ENCODE results near the gene ZNF683.
"Not testable (repeated sequence)": the region's sequence is repeated elsewhere in the genome, so short reads cannot be mapped to it uniquely, and the experiment has no call there.

The ZNF683 gene

DNA sequence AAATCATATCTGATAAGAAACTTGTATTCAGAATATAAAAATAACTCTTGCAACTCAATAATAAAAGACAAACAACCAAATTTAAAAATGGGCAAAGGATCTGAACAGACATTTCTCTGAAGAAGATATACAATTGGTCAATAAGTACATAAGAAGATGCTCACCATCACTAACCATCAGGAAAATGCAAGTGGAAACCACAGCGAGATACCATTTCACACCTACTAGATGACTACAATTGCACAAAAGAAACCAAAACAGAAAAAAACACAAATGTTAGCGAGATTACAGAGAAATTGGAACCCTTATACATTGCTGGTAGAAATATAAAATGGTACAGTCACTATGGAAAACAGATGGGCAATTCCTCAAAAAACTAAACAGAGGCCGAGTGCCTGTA is 11.5 kb upstream of the ZNF683 start:
- DNase-seq, result no peak

DNA sequence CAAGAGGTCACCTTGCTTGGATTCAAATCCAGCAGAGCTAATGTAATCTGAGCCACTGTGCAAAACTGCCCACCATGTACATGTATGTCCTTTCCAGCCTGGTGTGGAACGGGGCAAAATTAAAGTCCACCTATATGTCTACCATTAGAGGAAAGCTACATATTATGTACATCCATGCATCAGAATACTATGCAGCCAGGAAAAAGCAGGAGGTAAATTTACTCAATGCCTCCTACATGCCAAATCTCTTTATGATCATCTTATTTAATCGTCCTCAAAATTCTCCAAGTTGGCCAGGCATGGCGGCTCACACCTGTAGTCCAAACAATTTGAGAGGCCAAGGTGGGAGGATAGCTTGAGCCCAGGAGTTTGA is 6.3 kb upstream of the ZNF683 start:
- DNase-seq, result no peak

DNA sequence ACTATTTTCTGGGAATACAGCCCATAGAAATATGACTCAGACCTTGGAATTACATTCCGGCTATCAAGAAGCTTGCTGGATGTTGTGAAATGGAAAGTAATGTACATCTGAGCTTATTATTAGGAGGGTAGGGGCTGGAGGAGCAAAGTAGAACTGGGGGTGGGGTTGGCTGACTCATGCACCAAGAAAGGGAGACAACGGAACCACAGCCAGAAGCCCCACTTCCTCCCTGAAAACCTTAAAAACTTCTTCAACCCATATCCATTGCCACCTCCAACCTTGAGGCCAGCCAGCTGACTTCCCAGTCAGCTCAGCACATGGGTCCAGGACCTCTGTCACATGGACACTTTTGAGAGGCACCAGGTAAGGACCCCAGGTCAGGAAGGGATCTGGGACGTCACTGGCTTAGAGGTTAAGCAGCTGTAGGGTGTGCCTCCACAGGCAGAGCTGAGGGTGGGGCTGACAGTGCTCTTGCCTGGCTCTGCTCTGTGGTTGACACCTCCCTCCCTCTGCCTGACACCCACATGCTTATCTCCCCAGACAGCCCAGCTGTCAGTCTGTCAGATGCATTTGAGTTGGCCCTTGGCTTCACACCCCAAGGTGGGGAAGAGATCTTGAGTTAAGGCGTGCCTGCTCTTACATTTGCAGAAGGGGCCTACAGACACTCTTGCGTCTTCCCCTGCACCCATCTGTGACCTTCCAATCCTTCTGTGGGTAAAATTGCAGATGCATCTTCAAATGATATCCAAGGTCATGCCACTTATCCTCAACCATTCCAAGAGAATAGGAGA is 5.7 kb upstream of the ZNF683 start:
- peak; percentile 90 for DNase-seq

DNA sequence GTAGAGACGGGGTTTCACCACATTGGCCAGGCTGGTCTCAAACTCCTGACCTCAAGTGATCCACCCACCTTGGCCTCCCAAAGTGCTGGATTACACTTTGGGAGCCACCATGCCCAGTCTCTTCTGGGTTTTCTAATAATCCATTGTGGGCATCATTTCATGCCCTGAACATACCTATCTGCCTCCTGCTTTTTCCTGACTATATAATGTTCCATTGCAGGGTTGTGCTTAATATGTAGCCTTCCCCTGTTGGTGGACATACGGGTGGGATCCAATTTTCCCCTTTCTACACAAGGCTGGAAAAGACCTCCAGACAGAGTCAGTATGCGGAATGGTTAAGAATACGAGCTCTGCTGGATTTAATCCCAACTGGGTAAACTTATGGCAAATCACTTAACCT is 3.5 kb upstream of the ZNF683 start:
- DNase-seq, result no peak

DNA sequence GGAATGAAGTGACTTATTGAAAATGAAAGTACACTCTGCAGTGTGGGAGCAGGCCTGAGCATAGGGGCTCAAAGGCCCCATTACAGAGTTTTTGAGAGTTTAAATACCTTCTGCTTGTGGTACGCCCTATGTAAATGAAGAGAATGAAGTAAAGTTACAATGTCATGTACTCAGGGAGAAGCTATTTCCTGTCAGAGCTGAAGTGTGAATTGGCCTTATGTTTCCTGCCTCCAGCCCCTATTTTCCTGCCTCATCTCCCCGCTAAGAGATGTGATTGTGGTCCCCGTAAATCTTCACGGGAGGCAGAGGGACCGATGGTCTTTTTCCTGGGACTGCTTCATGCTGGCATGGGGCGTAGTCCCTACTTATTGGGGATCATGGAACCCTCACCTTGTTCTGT is 2.5 kb upstream of the ZNF683 start:
- no peak for DNase-seq

DNA sequence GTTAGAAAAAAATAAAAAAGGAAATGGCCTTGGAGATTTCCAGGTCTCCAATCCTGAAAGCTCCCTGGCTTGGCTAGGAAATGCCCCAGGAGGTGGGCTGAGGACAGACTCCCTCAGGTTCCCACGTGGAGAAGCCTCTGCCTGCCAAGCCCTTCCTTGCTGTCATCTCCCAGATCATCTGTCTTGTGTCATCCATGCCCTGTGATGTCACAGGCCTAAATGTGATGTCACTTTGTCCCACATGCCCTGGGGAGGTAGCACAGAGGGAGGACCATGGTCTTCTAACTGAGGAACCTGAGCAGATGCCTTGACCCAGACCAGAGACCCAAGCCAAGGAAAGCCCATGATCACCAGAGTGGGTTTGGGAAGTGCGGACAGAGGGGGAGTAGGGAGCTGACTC is 1.8 kb upstream of the ZNF683 start:
- DNase-seq, result not testable (repeated sequence)

DNA sequence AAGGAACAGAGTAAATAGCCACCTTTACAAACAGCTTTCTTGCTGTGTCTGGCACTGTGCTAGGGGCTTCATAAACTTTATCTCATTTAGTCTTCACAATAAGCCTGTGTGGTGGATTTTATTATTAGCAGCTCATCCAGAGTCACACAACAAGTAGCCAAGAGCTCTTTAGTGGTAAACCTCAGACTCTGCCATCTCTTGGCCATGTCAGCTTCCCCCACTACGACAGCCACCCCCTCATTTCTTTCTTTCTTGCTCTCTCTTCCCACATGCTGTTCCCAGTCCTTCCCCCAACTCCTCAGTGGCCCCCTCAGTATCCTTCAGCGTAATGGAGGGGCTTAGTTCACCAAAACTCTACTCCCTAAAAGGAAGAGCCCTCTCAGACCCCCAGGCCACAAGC is 1.2 kb upstream of the ZNF683 start:
- DNase-seq, result no peak

DNA sequence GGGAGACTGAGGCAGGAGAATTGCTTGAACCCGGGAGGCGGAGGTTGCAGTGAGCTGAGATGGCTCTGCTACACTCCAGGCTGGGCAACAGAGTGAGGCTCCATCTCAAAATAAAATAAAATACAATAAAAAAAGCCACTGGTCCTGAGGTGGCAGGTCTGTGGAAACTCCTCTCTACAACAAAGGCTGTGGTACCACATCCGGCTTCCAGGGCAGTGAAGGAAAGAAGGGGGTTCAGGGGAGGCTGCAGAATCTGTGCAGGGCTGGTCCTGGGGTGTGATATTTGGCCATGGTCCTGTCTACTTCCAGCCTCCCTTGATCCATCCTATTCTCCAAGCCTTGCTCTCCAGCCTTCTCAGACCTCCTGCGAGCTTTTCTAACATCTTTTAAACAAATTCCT is 731 bp upstream of the ZNF683 start:
- DNase-seq, result no peak

DNA sequence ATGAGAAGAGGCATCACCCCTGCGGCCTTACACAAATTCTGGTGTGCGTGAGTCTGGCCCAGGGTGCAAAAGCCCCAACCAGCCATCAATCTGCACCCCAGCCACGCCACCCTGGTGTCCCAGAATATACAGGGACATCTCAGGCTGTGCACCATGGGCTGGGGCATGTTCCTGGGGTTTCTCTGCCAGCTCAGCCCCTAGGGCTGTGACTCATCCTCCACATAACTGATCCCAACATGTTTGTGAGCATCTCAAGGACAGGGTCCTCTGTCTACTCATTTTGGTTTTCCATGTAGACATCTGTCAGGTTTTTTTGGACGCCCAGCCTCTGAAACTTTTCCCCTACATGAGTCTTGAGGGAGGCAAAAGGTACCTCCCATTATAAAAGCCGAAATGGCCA is 511 bp downstream of the ZNF683 start:
- no peak for DNase-seq

DNA sequence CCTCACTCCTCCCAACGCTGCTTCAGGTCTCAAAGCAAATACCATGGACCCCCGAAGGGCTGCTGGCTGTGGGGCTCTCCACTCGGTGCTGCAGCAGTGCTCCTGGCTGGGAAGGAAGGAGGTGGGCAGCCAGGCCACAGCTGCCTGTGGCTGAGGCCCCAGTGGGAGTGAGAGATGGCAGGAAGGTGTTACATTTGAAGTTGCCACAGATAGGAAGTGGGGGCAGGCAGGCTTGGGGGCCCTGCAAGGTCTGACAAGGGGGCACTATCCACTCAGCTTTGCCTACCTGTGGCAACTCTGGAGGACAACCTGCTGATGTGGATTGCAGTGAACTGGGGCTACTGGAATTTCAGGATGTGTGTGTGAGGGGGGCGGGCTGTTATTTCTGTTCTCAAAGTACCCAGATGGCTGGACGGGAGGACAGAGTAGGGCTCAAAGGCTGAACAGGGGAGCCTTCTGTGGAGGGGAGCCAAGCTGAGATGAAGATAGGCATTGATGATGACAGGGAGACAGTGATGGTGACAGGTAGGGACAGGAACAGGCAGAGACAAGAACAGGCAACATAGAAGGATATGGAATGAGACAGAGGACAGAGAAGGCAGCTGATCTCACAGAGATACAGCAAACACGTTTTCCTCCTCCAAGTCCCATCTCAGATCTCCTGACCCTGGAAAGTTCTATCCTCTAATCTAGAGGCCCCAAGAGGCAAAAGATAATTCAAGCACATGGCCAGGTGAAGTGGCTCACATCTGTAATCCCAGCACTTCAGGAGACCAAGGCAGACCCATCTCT is 1.8 kb downstream of the ZNF683 start:
- DNase-seq, result no peak

DNA sequence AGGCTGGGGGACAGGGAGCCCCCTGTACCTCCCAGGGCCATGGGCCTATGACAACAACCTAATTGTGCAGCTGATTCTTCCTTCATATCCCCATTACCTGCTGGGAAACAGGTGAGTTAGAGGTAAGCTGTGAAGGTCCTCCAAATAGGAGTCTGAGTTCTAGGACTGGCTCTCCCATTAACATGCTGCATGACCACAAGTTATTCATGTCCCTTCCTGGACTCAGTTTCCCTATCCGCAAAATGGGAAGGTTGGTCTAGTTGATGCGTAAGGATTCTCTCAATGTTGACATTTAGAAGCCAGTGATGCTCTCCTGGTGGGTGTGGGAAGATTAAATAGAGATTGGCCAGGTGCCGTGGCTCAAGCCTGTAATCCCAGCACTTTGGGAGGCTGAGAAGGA is 4.1 kb downstream of the ZNF683 start:
- no peak for DNase-seq

DNA sequence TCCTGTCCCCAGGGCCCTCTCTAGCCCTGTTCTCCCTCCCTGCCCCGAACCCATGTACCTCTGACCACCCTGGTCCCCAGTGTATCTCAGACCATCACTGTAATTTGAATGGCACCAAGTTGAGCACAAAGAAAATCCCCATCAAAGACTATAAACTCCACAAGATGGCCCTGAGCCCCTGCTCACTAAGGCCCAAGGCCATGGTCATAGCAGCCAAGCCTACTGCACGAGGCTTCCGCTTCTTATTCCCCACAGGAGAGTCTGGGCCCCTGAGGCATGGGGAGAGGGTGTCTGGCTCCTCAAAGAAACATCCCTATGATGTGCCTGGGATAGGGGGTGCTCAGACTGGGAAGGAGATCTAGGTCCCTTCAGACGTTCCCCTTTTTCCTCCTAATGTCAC is 4.5 kb downstream of the ZNF683 start:
- no peak for DNase-seq

DNA sequence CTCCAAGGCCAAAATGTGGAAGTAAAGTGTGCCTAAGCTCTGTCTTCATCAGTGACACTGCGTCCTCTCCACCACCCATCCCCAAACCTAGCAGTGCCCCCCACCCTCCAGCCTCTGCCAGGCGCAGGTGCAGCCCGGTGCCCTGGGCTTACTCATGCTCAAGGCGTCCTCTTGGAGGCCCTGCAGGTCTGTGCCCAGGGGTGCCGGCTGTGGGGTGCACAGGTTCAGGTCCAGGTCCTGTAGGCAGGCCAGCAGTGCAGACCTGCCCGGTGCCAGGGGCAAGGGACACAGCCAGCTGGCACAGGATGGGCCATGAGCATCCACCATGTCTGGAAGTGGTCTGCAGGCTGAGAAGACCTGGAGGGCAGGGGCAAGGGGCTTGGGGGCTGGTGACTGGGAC is 5.1 kb downstream of the ZNF683 start:
- DNase-seq, result no peak

DNA sequence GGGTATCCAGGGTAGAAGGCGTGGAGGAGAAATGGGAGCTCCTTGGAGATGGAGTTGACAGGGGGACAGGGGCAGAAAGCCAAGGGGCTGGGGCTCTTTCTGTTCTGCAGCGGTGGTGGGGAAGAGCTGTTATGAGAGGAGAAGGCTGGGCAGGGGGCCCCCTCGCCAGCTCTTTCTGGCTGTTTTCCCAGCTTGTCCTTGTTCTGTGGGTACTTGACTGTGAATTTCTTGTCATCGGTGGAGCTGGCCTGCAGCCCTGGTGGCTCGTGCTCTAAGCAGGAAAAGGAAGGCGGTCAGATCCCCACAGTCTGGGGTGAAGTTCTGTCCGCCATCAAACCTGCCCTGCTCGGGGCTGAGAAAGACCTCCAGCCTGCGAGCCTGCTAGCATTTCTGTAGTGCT is 7.6 kb downstream of the ZNF683 start:
- DNase-seq, result no peak

DNA sequence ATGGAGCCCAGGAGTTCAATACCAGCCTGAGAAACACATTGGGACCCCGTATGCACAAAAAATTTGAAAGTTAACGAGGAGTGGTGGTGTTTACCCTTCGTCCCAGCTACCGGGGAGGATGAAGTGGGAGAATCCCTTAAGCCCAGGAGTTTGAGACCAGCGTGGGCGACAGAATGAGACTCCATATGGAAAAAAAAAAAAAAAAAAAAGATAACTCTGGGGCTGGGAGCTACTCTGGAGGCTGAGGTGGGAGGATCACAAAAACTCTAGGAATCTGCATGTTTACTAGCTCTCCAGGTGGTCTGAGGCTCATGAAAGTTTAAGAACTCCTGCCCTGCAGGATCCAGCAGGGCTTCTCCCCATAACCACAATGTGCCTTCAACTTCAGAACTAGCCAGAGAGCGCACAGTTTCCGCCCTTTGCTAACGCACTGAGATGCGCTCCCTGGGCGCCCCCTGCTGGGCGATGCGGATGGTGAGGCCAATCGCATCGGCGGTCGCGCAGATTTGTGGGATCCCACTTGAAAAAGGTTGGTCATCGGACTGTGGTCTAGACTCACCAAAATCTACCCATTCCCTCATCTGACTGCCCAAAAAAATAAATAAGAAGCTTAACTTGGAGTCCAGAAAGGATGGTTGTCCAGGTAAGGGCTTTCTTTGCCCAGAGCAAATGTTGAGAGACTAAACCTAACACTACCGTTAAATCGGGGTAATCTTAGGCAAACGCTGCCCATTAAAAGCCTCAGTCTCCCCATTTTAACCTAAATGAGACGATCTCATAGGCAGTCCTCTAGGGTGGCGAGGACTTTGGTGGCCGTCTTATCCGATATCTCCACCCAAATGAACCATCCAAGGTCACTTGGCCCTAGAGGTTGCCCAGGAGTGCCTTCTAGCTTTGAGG is 8.8 kb downstream of the ZNF683 start:
- DNase-seq, result peak; percentile 94

DNA sequence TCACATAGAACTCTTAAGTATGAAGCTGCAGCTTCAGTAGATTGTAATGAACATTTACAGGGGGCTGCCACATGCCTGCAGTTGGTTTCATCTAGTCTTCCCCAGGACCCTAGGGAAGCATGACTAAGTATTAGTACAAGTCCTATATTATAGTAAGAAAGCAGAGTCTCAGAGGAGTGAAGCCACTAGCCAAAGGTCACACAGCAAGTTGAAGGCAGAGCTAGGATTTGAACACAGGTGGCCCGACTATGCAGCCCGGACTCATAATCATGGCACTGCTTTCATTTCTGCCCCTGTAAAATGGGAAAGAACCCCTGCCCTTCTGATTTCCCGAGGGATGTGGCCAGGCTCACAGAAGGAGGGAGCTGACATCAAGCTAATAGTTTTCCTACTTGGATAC is 10.2 kb downstream of the ZNF683 start:
- DNase-seq, result no peak

DNA sequence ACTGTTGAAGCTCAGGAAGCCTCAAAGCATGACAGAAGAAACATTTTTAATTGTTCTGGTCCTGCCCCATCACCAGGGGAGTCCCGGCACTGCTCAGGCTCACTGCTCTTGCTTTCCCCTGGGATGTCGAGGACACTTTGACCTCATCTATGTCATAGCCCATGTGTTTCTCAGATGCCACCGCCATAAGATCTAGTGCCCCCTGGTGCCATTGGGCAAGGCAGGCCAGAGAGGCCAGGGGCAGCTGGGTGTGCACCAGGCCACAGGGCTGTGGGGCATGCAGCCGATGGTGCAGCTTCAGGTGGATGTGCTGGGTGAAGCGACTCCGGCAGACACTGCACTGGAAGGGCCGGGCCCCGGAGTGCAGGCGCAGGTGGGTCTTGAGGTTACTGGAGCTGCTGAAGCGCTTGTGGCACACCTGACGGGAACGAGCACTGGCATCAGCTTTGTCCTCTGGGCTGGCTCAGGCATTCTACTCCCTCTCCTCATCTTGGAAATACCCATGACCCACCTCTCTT is 10.9 kb downstream of the ZNF683 start:
- DNase-seq, result no peak

DNA sequence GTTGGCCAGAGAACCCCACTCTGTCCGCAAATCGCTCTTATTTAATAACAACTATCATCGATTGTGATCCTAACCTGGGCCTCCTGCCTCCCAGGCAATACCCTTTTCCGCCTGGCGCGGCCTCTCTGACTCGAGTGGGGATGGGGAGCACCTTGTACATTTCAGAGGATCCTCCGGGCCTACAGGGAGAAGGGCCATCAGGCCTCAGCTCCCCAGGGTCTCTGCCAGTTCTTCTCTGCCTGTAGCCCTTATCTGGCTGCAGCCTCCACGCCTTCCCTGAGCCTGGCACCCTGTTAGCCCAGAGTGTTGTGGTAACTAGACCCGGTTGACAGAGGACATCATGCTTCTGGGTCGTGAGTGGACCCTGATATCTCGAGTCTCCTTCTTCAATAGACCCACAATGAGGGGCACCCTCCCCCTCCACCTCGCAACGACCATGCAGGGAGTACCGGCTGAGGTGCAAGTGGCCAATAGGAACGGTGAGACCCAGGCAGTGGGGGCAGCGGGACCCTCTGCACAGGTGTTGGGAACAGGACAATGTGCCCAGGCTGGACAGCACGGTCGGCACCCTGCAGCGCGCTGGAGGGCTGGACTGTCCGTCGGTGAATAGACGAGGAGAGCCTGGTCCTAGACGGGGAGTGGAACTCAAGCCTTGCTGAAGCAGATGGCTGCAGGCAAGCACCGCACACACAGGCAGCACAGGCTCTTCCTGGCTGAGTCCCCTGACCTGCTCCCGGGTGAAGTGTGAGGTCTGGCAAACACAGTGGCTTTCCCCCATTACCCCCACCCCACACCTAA is 11.5 kb downstream of the ZNF683 start:
- no peak for DNase-seq

DNA sequence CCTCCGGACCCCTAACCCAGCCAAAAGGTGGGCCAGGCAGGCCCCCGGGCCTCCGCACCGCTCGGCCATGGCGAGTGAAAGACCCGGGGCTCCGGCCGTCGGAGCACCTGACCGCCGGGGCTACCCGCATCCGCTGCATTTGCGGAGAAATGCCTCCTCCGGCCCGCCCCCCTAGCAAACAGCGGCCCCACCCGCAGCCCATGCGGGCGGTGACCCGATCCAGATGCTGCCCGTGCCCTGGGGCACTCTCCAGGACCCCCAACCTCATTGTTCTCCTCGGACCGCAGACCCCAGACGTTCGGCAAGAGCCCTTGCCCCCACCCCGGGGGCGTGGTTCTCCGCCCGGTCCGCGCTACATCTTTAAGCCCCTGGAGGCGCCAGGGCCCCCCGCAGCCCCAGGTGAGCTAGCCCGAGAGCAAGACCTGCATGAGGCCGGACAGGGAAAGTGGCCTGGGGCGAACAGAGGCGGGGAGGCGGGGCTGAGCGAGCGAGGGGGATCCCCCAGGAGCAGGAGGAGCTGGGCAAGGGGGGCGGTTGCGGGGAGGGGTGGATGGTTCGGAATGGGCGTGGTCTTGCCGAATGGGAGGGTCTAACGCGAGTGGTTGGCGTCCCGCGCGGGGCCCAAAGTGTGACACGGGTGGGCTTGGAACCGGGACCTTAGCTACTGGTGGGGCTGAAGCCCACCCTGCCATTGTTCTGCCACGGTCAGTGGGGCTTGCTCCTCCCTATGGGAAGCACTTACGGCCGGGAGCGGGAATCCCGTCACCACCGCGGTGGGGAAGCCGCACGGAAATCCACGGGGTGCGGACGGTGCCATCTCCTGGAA is 12.4 kb downstream of the ZNF683 start:
- DNase-seq, result peak; percentile 78

DNA sequence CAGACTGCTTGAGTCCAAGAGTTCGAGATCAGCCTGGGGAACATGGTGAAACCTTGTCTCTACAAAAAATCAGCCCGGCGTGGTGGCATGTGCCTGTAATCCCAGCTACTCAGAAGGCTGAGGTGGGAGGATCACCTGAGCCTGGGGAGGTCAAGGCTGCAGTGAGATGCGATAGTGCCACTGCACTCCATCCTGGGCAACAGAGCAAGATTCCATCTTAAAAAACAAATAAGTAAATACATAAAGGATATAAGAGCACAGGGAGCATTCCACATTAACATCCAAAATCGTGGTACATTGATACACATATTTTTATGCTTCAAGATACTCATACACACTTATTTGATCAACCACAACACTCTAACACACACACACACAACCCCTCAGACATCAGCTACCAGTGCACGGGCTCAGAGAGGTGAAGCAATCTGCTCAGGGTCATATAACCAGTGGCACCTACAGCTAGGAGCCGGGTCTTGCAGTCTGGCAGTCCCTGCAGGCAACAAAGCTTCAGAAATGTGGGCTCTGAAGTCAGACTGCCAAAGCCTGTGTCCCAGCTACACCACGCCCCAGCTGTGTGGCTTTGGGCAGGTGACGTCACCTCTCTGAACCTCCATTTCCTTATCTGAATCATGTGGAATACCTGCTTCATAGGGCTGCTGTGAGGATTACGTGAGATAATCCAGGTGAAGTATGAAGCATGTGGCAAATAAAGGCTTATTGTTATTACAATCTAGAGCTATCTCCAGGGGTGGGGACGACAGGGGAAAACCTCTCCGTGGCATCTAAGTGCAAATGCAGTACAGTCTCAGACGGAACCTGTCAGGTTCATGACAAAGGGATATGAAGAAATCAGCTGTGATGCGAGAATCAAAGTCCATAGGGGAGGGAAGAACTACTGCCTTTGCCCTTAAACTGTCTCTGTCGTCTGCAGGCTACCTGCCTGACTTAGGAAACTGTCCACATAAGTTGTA is 13.9 kb downstream of the ZNF683 start:
- peak; percentile 77 for DNase-seq

Measured in activated CD8-positive, alpha-beta memory T cell treated with anti-CD3 and anti-CD28 coated beads for 24 hours (primary cell).